Bronchial epithelial cell (primary cell): ENCODE measurements around the gene OLFML1. TPM values are rescaled to one million over a fixed set of nuclear protein-coding genes. Genes with fewer than 3 reads are reported as not detected.

Source experiments
- DNase-seq: peaks from one replicate; pipeline ENCODE4 v3.0.0-alpha.2; 2010; ENCODE audit warnings: low read depth
- FAIRE-seq: peaks from 2 replicates; lab custom pipeline; 2011; peaks lifted over from hg19 to GRCh38; lab: Jason Lieb, UNC
- H3K27me3 ChIP-seq: 2 replicates; pipeline ENCODE4 v1.5.1; 2011; ENCODE audit warnings: low read length; ENCODE audit not compliant: control insufficient read depth, insufficient read depth
- H3K36me3 ChIP-seq: 2 replicates; pipeline ENCODE4 v1.5.1; 2011; ENCODE audit warnings: low read length; ENCODE audit not compliant: control insufficient read depth, insufficient read depth
- H3K4me3 ChIP-seq: 2 replicates; pipeline ENCODE4 v1.5.1; 2011; ENCODE audit warnings: mild to moderate bottlenecking, low read depth, low read length, control low read depth
- CTCF ChIP-seq: IDR thresholded peaks from 2 replicates; pipeline ENCODE4 v1.5.1; 2011; ENCODE audit warnings: mild to moderate bottlenecking, moderate library complexity, low read length, control low read depth, inconsistent platforms; ENCODE audit not compliant: insufficient read depth, severe bottlenecking
- total RNA-seq: library from RNA; depleted of rRNA; stranded (reverse); fragments of >200 nt; gene quantifications from 2 replicates; pipeline ENCODE4 v1.2.1, GENCODE V29; 2014

OLFML1 gene
- total RNA-seq, 1 donor from 2014 or later: not detected

- FAIRE-seq: no peak
- DNase-seq: peak; percentile 46
- no peaks in the 10 kb centered on the region for H3K36me3 ChIP-seq
Observed at GRCh38 chr11:7449841-7450214, 35.5 kb upstream of the OLFML1 start.

GRCh38 chr11:7450836-7451235 lies 34.5 kb upstream of the OLFML1 start:
- Histone ChIP-seq H3K27me3 (no peaks in the 10 kb centered on the region), H3K4me3 (no peak overlapping the region), H3K36me3 (no peaks in the 10 kb centered on the region)
- DNase-seq (no peak), FAIRE-seq (no peak)
- no peak for TF ChIP-seq CTCF

More at GRCh38 chr11:7449841-7450214, 35.5 kb upstream of the OLFML1 start:
- Histone ChIP-seq H3K27me3 (no peaks in the 10 kb centered on the region), H3K4me3 (no peak overlapping the region)
- TF ChIP-seq CTCF: no peak

- Histone ChIP-seq H3K36me3 (no peaks in the 10 kb centered on the region), H3K27me3 (no peaks in the 10 kb centered on the region), H3K4me3 (no peak overlapping the region)
- FAIRE-seq (no peak), DNase-seq (no peak)
- no peak for TF ChIP-seq CTCF
Observed at GRCh38 chr11:7451520-7451919, 33.8 kb upstream of the OLFML1 start.

GRCh38 chr11:7451952-7452494 lies 33.3 kb upstream of the OLFML1 start:
- Histone ChIP-seq H3K36me3 (no peaks in the 10 kb centered on the region), H3K27me3 (no peaks in the 10 kb centered on the region), H3K4me3 (no peak overlapping the region)
- no peak for TF ChIP-seq CTCF
- DNase-seq: no peak
- FAIRE-seq: no peak

- Histone ChIP-seq H3K36me3 (no peaks in the 10 kb centered on the region), H3K4me3 (no peak overlapping the region), H3K27me3 (no peaks in the 10 kb centered on the region)
- DNase-seq (no peak), FAIRE-seq (no peak)
- TF ChIP-seq CTCF: no peak
Observed at GRCh38 chr11:7454854-7455253, 30.5 kb upstream of the OLFML1 start.

GRCh38 chr11:7457211-7457610 lies 28.1 kb upstream of the OLFML1 start:
- Histone ChIP-seq H3K4me3 (no peak overlapping the region), H3K27me3 (no peaks in the 10 kb centered on the region), H3K36me3 (no peaks in the 10 kb centered on the region)
- DNase-seq: peak; percentile 83
- no peak for TF ChIP-seq CTCF
- peak; percentile 23 for FAIRE-seq
